Measurements from ENCODE around the gene ATP5MK.
"Not testable (repeated sequence)": the region's sequence is repeated elsewhere in the genome, so short reads cannot be mapped to it uniquely, and the experiment has no call there.

The ATP5MK gene

GRCh38 chr10:103396067-103396788 is at the start of gene ATP5MK, which contains the start of gene PDCD11:
Gene ATP5MK (minus strand): TSS chr10:103396475. CDS start chr10:103392457, 4,018 bp downstream.
Gene PDCD11 (plus strand): TSS chr10:103396626. CDS start chr10:103398427, 1,801 bp downstream.
- DNase-seq, result peak; percentile 93

GRCh38 chr10:103445366-103445765 is 49.1 kb upstream of the ATP5MK start:
- no peak for DNase-seq

GRCh38 chr10:103444478-103444877 is 48.2 kb upstream of the ATP5MK start:
- no peak for DNase-seq

- no peak for DNase-seq
These were observed 47.4 kb upstream of the ATP5MK start for GRCh38 chr10:103443475-103444185.

GRCh38 chr10:103442031-103442461 is 45.8 kb upstream of the ATP5MK start:
- no peak for DNase-seq

GRCh38 chr10:103441611-103442010 is 45.3 kb upstream of the ATP5MK start:
- no peak for DNase-seq

GRCh38 chr10:103441206-103441605 is 44.9 kb upstream of the ATP5MK start:
- DNase-seq, result no peak

GRCh38 chr10:103440416-103440815 is 44.1 kb upstream of the ATP5MK start:
- no peak for DNase-seq

GRCh38 chr10:103439776-103440175 is 43.5 kb upstream of the ATP5MK start:
- DNase-seq, result no peak

GRCh38 chr10:103433858-103434257 is 37.6 kb upstream of the ATP5MK start:
- no peak for DNase-seq

- DNase-seq, result no peak
These were observed 35.6 kb upstream of the ATP5MK start for GRCh38 chr10:103431902-103432301.

GRCh38 chr10:103429647-103430046 is 33.4 kb upstream of the ATP5MK start:
- no peak for DNase-seq

GRCh38 chr10:103428989-103429643 is 32.8 kb upstream of the ATP5MK start:
- DNase-seq, result no peak

GRCh38 chr10:103427866-103428265 is 31.6 kb upstream of the ATP5MK start:
- no peak for DNase-seq

GRCh38 chr10:103423748-103424147 is 27.5 kb upstream of the ATP5MK start:
- DNase-seq, result no peak

- no peak for DNase-seq
These were observed 22.8 kb upstream of the ATP5MK start for GRCh38 chr10:103419101-103419500.

- DNase-seq, result no peak
These were observed 21.3 kb upstream of the ATP5MK start for GRCh38 chr10:103417601-103418000.

- DNase-seq, result not testable (repeated sequence)
These were observed 20.8 kb upstream of the ATP5MK start for GRCh38 chr10:103417148-103417469.

- DNase-seq, result peak; percentile 61
These were observed 20.3 kb upstream of the ATP5MK start for GRCh38 chr10:103416436-103417147.

- DNase-seq, result no peak
These were observed 19.3 kb upstream of the ATP5MK start for GRCh38 chr10:103415581-103415980.

- DNase-seq, result no peak
These were observed 17.3 kb upstream of the ATP5MK start for GRCh38 chr10:103413564-103413963.

- no peak for DNase-seq
These were observed 1.0 kb upstream of the ATP5MK start for GRCh38 chr10:103397191-103397825.

GRCh38 chr10:103396789-103397087 is 463 bp upstream of the ATP5MK start:
- no peak for DNase-seq

All from activated CD8-positive, alpha-beta memory T cell treated with anti-CD3 and anti-CD28 coated beads, Interleukin-2, amount 50 U/mL, for 4 hours (primary cell).